OCI-LY7 (cell line): ENCODE results near the gene TM2D3.

Source experiments
- CTCF ChIP-seq: fragments of 200-600 bp; sonication (generic); conservative IDR thresholded peaks from 2 replicates; pipeline ENCODE4 v1.5.1; 2014; ENCODE audit warnings: mild to moderate bottlenecking, antibody characterized with exemption, low read length, moderate library complexity, mixed read lengths
- EZH2phosphoT487 ChIP-seq: fragments of 200-600 bp; sonication (generic); IDR thresholded peaks from 2 replicates; pipeline ENCODE4 v1.6.1; 2018; ENCODE audit warnings: low read depth, borderline replicate concordance, mild to moderate bottlenecking, mixed run types, antibody characterized with exemption, low read length, moderate library complexity, mixed read lengths

DNA sequence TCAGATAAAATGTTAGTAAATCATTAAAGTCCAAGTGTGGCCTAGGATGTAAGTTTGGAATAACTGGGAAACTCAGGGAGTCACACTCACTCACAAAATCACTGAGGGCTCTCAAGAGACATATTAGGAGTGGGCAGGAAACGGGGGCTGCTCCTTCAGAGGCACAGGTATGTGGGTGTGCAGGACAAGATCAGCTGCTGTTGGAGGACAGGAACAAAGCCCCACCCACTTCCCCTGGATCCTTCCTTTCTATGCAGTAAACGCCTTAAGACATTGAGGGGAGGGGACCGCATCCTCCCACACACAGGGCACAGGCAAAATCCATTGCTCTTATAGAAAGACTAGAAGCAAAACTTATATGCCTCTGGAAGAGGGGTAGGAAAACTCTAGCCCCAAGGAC lies 30.2 kb downstream of the TM2D3 start:
- TF ChIP-seq EZH2phosphoT487 (no peak), CTCF (no peak)
